ENCODE data around the gene ODF4.

Gene ODF4, protein sequence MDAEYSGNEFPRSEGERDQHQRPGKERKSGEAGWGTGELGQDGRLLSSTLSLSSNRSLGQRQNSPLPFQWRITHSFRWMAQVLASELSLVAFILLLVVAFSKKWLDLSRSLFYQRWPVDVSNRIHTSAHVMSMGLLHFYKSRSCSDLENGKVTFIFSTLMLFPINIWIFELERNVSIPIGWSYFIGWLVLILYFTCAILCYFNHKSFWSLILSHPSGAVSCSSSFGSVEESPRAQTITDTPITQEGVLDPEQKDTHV

DNA sequence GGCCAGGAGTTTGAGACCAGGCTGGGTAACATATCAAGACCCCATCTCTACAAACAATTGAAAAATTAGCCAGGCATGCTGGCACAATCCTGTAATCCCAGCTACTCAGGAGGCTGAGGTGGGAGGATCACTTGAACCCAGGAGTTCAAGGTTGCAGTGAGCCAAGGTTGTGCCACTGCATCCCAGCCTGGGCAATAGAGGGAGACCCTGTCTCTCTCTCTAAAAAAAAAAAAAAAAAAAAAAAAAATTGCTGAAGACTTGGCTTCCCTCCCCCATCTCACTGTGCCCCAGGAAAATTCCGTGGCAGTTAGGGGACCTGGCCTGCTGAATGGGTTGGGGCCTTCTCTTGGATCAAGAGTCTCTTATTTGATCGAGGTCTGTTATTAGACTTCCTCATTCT, at the start of gene ODF4:
ODF4 (plus strand) TSS at position 301 of the 400 bp plus-strand sequence. CDS start 212 bp downstream, outside the sequence.
- in situ Hi-C loops (cut with HindIII; ENCODE audit: low sequenced_read_pairs), result no loop called here

DNA sequence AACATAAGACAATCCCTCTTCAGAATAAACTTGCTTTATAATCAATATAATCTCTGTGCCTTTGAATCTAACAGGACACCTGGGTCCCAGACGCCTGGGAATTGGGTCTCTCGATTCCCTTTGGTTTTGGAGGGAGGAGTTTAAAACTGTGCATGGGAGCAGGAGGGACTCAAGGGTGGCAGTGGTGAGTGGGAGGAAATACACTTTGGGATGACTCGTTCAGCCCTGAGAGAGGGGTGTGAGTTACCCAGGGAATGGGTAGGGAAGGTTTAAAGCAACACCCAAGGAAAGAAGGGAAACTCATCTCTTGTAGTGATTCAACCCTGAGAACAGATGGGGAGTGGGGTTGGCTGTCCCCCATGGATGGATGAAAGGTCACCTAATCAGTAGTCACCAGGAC, 49.6 kb upstream of the ODF4 start:
- in situ Hi-C loops (cut with HindIII; ENCODE audit: low sequenced_read_pairs), result no loop called here

DNA sequence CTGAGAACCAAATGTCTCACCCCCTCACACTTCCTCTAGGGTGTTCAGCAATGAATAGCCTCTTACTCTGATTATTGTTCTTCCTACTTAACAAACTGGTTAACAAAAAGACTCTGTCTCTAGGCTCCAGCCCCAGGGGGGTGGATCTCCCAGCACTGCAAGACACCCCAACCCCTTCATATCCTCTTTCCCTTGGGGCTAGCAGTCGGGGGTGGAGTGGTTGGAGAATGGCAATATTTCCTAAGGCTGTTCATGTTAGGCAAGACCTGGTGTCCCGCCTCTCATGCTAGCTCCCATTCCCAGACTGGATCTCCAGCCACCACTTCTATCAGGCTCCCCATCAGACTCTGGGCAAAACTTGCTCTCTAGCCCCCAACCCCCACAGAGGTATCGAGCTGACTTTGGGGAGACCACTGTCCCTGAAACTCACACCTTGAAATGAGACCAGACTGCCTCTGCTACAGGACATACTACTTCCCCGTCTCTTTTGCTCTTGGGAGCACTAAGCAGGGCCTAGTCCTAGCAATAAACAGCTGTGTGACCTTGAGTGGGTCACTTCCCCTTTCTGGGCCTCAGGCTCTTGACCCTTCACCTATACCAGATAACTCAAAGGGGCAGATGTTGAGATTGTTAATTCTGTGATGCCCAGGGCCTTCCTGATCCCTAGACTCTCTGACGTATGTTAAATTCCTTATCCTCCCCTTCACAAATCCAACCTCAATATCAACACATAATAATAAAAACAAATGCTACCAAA, 46.8 kb upstream of the ODF4 start:
- in situ Hi-C loops (cut with HindIII; ENCODE audit: low sequenced_read_pairs), result no loop called here

DNA sequence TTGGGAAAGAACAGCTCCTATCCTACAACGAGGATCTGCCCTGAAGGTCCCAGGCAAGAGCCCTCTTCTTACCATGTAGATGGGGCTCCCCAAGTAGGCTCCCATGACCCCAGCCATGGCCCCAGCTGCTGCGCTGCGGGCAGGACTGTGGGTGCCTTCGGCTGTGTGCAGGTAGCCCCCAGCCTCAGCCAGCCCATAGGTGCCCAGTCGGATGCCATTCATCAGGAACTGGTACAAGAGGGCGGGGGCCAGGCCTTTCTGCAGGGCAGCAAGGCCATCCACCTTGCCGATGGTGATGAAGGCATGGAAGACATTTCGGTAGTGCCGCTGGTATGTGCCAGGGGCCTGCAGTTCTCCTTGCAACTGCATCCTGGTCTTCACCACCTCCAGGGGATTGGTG, 45.3 kb upstream of the ODF4 start:
- in situ Hi-C loops (cut with HindIII; ENCODE audit: low sequenced_read_pairs), result no loop called here

DNA sequence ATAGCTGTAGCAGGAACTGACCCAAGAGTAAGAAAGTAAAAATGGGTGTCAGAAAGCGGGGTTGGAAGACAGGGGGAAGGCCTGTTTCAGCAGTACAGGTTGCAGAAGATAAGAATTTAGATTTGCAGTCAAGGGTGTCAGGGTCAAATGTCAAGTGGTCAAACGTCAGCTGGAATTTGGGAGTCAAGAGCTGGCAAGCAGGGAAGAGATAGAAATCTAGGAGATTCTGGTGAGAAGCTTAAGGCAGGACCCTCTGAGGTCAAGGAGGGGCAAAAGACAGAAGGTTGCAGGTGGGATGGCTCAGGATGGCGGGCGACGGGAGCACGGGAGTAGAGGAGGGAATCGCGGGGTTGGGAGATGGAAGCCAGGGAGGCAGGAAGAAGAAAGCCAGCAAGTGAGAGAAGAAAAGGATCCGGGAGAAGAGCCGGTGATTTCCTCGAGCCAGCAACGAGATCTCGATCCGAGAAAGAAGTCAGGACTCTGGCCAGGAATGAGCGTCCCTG, 44.8 kb upstream of the ODF4 start:
- in situ Hi-C loops (cut with HindIII; ENCODE audit: low sequenced_read_pairs), result no loop called here

DNA sequence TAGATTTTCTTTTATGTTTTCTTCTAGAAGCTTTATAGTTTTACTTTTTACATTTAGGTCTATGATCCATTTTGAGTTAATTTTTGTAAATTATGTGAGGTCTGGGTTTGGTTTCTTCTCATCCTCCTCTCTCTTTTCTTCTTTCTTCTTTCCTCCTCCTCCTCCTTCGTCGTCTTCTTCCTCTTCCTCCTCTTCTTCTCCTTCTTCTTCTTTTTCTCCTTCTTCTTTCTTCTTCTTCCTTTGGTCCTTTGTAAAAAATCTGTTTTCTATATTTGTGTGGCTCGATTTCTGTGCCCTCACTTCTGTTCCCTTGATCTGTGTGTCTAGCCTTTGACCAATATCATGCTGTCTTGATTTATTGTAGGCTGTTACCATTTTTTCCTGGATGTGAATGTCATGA, 39.4 kb upstream of the ODF4 start:
- in situ Hi-C loops (cut with HindIII; ENCODE audit: low sequenced_read_pairs), result loop anchor here (10.0 to 25.0 kb wide), 2 partner anchors 65 to 188 kb away; partner anchors contain the start of genes ALOXE3 and HES7

DNA sequence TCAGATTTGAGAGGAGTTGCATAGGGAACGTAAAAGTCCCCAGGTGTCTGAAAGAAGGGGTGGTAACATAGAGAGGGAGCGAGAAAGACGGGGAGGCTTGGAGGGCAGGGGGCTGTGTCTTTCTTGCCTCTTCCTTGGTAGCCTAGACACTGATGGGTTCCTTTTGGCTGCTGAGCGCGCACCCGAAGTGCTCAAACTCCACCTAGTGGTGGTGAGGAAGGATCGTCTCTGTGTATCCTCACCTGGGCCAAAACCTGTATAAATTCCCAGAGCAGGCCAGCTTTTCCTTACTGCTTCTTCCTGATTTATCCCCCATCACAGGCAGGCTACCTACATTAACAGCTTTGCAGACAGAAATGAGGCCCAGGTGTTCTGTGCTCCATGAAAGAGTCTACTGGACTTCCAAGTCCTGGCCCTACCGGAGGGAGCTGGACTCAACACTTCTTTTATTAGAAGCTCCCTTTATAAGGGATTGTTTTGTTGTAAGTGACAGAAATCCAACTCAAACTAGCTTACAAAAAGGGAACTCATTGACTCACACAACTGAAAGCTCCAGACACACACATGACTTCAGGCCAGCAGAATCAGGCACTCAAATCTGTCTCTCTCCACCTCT, 38.9 kb upstream of the ODF4 start:
- in situ Hi-C loops (cut with HindIII; ENCODE audit: low sequenced_read_pairs), result loop anchor here (10.0 to 25.0 kb wide), 2 partner anchors 66 to 188 kb away; partner anchors contain the start of genes ALOXE3 and HES7

DNA sequence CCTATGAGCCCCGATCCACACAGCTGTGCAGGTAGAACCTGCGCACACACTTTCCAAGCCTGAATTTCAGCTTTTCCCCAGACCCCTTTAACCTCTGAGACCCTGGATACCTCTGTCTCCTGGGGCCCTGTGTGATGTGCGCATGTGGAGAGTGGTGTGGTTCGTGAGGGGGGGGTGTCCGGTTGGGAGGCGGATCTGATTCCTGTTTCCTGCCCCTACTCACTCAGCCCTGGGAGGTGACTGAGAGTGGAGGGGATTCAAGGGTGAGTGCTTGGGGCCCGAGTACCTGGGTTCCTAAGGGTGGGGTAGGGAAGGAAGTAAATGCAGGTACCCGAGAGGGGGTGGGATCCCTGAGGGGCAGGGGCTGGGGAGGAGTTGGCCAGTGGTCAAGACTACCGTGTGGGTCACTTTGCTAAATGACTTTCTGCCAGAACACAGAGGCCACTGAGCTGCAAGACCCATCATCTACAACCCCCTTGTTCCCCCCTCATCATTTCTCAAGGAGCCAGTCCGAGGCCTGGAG, 29.0 kb upstream of the ODF4 start:
- in situ Hi-C loops (cut with HindIII; ENCODE audit: low sequenced_read_pairs), result loop anchor here (25.0 kb wide), 1 partner anchor 198 kb away; the partner anchor contains the start of genes ALOXE3 and HES7

DNA sequence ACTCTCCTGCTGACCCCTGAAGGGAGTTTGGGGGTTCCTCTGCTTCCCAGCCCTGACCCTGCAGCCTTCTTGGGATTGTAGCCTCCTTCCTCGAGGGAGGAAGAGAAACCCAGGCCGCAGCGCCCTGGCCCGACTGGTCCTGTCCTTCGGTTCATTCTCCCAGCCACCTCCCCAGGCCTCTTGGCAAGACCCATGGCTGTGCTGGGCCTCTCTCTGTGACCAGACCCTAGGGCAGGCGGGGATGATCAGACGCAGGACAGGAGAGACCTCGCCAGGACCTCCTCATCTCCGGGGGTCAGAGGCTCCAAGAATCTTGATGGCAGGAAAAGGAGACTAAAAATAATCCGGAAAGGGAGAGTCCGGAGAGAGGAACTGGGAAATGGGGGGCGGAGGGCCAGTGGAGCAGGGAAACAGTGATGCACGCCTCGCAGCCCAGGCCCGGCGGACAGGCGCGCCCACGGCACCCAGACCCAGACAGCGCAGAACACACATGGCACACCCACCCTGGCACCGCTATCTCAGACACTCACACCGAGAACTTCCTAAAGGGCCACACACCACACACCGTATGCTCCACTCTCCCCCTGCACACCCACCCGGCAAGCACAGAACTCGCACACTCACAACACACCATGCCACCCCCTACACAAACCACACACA, 28.4 kb upstream of the ODF4 start:
- in situ Hi-C loops (cut with HindIII; ENCODE audit: low sequenced_read_pairs), result loop anchor here (25.0 kb wide), 1 partner anchor 199 kb away; the partner anchor contains the start of genes ALOXE3 and HES7

DNA sequence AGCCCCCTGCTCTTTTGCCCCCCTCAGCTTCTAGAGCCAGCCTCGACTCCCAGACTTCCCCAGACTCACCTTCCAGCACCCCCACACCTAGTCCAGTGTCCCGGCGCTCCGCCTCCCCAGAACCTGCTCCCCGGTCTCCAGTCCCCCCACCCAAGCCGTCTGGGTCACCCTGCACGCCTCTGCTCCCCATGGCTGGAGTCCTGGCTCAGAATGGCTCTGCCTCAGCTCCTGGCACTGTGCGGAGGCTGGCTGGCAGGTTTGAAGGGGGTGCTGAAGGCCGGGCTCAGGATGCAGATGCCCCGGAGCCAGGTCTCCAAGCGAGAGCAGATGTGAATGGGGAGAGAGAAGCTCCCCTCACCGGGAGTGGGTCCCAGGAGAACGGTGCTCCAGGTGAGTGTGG, 27.4 kb upstream of the ODF4 start:
- in situ Hi-C loops (cut with HindIII; ENCODE audit: low sequenced_read_pairs), result loop anchor here (25.0 kb wide), 1 partner anchor 200 kb away; the partner anchor contains the start of genes ALOXE3 and HES7

DNA sequence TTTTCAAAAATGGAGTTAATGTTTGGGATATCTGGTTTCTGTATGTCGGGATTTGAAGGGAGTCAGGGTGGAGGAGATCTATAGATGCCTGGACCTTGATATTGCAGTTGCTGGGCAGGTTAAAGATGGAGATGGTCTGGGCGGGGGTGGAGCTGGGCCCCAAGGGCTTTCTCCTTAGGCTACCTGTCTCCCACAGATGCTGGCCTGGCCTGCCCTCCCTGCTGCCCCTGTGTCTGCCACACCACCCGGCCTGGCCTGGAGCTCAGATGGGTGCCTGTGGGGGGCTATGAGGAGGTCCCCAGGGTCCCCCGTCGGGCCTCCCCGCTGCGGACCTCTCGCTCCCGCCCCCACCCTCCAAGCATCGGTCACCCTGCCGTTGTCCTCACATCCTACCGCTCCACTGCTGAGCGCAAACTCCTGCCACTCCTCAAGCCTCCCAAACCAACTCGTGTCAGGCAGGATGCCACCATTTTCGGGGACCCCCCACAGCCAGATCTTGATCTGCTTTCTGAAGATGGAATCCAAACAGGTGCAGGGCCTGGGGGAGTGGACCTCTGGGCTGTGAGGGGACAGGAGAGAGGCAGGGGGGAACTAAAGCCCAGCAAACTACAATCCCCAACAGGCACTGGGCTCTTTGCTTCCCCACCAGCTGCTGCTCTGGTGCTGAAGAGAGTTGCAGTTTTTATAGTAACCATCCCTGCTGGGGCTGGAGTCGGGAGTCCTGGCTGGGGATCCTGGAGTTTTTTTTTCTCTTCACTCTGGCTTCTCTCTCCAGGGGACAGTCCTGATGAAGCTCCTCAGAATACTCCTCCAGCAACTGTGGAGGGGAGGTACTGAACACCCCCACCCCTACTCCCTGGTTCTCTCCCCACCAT, 26.7 kb upstream of the ODF4 start:
- in situ Hi-C loops (cut with HindIII; ENCODE audit: low sequenced_read_pairs), result loop anchor here (25.0 kb wide), 1 partner anchor 201 kb away; the partner anchor contains the start of genes ALOXE3 and HES7

DNA sequence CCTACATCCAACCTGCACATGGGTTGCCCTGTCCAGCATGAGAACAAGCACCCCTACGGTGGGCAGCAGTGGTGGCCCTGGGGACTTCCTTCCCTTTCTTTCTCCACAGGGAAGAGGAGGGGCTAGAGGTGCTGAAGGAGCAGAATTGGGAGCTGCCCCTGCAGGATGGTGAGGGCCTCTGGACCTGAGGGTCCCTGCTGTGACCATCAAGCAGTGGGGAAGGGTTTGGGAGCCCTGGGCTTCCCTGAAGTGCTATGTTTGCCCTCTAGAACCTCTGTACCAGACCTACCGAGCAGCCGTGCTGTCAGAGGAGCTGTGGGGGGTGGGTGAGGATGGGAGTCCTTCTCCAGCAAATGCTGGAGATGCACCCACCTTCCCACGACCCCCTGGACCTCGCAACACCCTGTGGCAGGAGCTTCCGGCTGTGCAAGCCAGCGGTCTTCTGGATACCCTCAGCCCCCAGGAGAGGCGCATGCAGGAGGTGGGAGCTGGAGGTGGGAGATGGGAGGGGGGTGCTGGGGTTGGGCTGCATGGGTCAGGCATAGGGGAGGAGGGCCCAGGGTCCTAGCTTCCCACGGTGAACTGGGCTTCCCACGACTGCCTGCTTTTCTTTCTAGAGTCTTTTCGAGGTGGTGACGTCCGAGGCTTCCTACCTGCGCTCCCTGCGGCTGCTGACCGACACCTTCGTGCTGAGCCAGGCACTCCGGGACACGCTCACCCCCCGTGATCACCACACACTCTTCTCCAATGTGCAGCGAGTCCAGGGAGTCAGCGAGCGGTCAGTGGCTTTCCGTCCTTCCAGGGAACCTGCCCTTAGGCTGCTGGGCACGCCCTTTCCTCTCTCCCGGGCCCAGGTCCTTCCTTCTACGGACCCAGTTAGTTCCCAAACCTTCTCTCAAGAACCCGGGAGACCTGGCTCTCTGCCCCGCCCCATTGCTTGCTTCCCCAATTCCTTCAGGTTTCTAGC, 24.6 kb upstream of the ODF4 start:
- in situ Hi-C loops (cut with HindIII; ENCODE audit: low sequenced_read_pairs), result loop anchor here (25.0 kb wide), 1 partner anchor 203 kb away; the partner anchor contains the start of genes ALOXE3 and HES7

DNA sequence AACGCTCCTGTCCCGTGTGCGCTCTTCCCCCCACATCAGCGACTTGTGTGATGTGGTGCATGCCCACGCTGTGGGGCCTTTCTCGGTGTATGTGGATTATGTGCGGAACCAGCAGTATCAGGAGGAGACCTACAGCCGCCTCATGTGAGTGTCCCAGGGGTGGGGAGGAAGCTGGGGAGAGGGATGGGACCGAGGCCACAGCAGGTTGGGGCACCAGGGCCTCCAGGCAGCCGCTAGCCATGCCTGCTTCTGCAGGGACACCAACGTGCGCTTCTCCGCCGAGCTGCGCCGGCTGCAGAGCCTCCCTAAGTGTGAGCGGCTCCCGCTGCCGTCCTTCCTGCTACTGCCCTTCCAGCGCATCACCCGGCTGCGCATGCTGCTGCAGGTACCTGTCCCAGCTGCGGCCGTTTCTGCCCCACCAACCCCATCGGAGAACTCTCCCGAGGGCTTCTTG, 23.8 kb upstream of the ODF4 start:
- in situ Hi-C loops (cut with HindIII; ENCODE audit: low sequenced_read_pairs), result loop anchor here (25.0 kb wide), 1 partner anchor 203 kb away; the partner anchor contains the start of genes ALOXE3 and HES7

DNA sequence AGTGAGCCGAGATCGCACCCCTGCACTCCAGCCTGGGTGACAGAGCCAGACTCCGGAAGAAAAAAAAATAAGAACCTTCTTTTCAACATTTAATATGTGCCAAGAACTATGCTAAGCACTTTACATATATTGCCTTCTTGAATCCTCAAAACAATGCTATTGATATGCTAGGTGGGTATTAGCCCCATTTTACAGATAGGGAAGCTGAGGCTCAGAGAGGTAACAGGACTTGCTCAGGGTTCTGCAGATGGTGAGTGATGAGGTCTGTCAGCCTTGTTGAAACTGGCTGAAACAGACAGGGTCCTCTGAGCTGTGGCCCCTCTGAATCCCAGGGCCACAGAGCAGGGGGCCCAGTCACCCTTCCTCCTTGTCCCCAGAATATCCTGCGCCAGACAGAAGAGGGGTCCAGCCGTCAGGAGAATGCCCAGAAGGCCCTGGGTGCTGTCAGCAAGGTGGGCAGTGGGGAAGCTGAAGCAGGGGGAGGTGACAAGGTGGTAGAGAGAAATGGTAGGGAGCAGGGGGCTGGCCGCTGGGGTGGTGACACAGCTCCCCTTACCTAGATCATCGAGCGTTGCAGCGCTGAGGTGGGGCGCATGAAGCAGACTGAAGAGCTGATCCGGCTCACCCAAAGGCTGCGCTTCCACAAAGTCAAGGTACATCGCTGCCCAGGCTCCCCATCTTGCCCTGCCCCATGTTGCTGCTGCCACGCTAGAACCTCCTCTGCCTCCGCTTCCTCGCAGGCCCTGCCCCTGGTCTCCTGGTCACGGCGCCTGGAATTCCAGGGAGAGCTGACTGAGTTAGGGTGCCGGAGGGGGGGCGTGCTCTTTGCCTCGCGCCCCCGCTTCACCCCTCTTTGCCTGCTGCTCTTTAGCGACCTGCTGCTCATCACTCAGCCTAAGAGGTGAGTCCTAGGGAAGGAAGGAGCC, 21.4 kb upstream of the ODF4 start:
- in situ Hi-C loops (cut with HindIII; ENCODE audit: low sequenced_read_pairs), result loop anchor here (25.0 kb wide), 1 partner anchor 206 kb away; the partner anchor contains the start of genes ALOXE3 and HES7

DNA sequence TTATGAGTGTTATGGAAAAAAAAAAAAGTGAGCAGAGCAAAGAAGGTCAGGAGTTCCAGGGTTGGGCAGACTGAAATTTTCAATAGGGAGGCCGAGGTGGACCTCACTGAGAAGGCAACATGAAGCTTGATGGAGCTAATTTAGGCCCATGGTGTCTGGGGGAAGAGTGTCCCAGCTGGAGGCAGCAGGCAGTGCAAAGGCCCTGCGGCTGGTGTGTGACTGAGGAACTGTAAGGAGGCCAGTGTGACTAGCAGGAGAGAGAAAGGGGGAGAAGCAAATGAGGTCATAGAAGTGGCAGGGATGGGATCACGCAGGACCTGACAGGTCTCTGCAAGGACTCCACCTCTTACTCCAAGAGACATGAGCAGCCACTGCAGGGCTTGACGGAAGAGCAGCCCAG, 19.4 kb upstream of the ODF4 start:
- in situ Hi-C loops (cut with HindIII; ENCODE audit: low sequenced_read_pairs), result loop anchor here (25.0 kb wide), 1 partner anchor 208 kb away; the partner anchor contains the start of genes ALOXE3 and HES7

DNA sequence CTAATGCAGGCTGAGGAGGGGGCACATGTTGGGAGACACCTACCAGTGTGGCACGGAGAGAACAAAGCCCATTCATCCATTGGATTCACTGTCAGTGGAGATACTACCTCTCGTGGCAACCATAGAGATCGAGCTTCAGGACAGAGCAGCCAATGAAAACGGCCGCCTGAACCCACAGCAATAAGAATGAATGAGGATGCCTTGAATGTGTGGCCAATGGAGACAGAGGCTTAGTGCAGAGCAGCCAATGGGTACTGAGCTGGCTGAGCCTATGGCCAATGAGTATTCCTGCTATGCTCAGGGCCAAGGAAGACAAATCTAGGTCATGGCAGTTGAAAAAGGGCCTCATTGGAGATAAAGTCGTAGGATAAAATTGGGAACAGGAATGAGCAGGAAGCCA, 18.6 kb upstream of the ODF4 start:
- in situ Hi-C loops (cut with HindIII; ENCODE audit: low sequenced_read_pairs), result loop anchor here (25.0 kb wide), 1 partner anchor 209 kb away; the partner anchor contains the start of genes ALOXE3 and HES7

DNA sequence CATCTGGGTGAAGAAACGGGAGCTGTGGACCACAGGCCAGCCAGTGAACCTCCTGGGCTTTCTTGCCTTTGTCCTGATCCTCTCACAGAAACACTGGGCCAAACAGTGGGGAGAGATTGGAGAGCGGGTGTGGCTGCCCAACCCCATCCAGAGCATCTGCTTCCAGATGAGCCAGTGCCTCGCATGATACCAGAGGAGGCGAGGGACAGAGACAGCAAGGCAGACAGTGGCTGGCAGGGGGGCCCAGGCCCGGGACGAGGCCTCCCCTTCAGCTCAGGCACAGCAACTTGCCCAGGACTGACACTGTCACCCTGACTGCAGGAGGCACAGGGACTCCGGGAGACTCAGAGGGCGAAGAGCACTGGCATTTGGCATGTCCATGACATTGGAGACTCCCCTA, 17.6 kb upstream of the ODF4 start:
- in situ Hi-C loops (cut with HindIII; ENCODE audit: low sequenced_read_pairs), result loop anchor here (25.0 kb wide), 1 partner anchor 210 kb away; the partner anchor contains the start of genes ALOXE3 and HES7

Measured in DLD1 (cell line).